Fibroblast of pulmonary artery (primary cell): ENCODE measurements around the gene ARID1B.
A peak's percentile ranks its signal among the peaks of the same experiment; 100 is the strongest.

Experiments used
- DNase-seq: peaks from one replicate; pipeline ENCODE4 v3.0.0-alpha.2; 2010; ENCODE audit warnings: low read depth
- H3K4me3 ChIP-seq: replicated peaks from 2 replicates; pipeline ENCODE4 v1.5.1; 2011; ENCODE audit warnings: low read depth, mild to moderate bottlenecking, control low read depth, low read length, moderate library complexity
- TF ChIP-seq, protein P1 (sequence below): IDR thresholded peaks from 2 replicates; pipeline ENCODE4 v1.5.1; 2011; ENCODE audit warnings: mild to moderate bottlenecking, control low read depth, low read length, inconsistent platforms; ENCODE audit errors: missing control alignments

The ARID1B gene

GRCh38 chr6:156824142-156824541 lies 47.0 kb downstream of the ARID1B start:
- TF ChIP-seq, protein P1, sequence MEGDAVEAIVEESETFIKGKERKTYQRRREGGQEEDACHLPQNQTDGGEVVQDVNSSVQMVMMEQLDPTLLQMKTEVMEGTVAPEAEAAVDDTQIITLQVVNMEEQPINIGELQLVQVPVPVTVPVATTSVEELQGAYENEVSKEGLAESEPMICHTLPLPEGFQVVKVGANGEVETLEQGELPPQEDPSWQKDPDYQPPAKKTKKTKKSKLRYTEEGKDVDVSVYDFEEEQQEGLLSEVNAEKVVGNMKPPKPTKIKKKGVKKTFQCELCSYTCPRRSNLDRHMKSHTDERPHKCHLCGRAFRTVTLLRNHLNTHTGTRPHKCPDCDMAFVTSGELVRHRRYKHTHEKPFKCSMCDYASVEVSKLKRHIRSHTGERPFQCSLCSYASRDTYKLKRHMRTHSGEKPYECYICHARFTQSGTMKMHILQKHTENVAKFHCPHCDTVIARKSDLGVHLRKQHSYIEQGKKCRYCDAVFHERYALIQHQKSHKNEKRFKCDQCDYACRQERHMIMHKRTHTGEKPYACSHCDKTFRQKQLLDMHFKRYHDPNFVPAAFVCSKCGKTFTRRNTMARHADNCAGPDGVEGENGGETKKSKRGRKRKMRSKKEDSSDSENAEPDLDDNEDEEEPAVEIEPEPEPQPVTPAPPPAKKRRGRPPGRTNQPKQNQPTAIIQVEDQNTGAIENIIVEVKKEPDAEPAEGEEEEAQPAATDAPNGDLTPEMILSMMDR, result no peak
- no peak overlapping the region for H3K4me3 ChIP-seq
- no peak for DNase-seq

- no peak overlapping the region for H3K4me3 ChIP-seq
- TF ChIP-seq, protein P1, result no peak
- DNase-seq, result no peak
Observed at GRCh38 chr6:156825475-156825874, 48.3 kb downstream of the ARID1B start.

DNA sequence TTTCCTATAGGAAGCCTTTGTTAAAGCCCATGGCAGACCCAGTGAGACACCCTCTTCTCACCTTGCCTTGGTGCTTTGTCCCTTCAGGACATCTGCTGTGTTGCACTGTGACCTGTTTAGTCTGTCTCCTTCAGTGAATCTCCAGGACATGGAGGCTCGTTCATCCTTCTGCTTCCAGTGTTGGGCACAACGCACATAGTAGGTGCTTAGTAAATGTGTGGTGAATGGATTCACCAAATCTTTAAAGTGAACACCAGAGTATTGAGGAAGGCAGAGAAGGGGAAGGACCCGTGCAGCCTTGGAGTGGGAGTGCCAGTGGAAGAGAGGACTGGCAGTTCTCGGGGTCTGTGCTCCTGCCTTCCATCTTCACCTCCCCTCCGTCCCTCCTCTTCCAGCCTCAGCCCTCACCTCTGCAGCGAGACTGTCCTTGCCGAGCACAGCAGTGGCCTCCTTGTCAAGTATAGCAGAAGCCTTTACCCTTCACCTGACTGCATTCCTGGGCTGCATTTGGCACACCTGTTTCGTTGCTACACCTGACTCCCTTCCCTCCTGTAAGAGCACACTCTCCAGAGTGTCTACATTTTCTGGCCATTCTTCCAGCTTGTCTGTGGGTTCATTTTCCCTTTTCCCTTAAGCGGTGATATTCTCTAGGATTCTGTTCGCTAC lies 49.2 kb downstream of the ARID1B start:
- TF ChIP-seq, protein P1, result no peak
- no peak overlapping the region for H3K4me3 ChIP-seq
- no peak for DNase-seq

DNA sequence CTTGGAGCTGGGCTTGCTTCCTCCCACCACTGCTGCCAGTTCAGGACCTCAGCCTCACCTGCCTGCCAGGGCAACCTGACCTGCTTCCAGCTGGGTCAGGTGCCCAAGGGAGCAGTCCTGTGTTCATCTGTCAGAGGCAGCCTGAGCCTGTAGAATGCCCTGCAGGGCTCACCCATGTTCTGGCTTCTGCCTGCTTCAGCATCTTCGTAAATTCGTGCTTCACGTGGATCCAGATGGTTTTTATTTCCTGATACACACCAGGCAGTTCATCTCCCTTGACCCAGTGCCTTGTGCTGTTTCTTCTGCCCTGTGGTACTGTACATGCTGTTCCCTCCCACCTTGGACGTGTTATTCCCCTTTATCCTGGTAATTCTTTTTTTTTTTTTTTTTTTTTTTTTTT lies 50.2 kb downstream of the ARID1B start:
- DNase-seq, result no peak
- TF ChIP-seq, protein P1, result no peak
- H3K4me3 ChIP-seq, result no peak overlapping the region

DNA sequence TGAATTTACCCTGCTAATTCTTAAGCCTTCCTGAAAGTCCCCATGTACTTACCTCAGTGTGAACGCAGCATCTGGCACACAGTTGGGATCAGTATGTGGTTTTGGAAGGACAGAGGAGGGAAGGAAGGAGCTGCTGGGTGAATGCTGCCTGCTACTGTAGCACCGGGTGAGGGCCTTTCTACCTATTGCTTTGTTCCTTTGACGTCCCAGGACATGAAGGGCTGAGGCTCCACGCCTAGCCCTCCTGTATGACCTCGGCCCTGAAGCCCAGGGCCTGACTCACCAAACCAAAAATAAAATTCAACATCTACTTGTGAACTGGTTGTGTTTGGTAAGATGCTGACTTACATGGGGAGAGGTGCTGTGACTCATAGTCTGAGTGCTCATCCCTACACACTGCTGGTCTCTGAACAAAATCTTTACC lies 51.1 kb downstream of the ARID1B start:
- DNase-seq, result peak; percentile 68
- H3K4me3 ChIP-seq, result no peak overlapping the region
- TF ChIP-seq, protein P1, result no peak

DNA sequence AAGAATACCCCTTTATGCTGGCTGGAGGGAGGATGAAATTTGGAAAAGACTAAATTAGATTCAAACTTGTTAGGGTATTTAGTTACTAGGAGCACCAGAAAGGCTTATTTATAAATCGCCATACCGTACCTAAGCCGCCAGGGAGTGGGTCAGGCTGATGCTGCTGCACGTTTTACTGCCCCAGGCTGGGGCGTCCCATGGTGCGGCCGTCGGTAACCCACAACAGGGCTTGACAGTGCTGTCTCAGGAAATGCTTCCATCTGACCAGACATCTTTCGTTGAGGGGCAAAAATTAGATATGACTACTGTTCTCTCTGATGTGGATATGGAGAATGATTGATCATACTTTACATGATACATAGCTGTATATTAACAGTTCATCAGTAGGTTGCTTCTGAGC lies 52.9 kb downstream of the ARID1B start:
- H3K4me3 ChIP-seq, result no peak overlapping the region
- no peak for DNase-seq
- TF ChIP-seq, protein P1, result no peak

DNA sequence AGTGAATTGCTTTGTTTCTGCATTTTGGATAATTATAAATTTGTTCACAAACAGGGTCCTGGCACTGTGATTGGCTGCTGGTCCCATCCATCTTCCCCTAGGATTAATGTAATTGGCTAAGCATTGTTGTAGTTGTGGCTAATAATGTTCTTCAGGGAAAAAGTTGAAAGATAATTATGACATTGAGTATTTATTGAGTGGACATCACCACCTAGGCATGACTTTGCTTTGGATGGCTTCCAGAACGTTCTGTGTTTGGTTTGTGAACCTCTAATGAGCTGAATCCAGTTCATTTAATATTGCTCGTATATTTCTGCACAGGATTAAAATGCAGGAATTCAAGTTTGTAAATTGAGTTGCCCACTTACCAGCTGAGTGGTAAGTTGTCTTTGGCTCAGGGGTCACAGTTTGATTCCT lies 55.1 kb downstream of the ARID1B start:
- TF ChIP-seq, protein P1, result no peak
- peak; percentile 68 for DNase-seq
- no peak overlapping the region for H3K4me3 ChIP-seq
